GM21528 (cell line): ENCODE data around the gene SLC9A9.
"Not testable (repeated sequence)": the region's sequence is repeated elsewhere in the genome, so short reads cannot be mapped to it uniquely, and the experiment has no call there.

Source experiments
- ATAC-seq: cut with Tn5 transposase; IDR thresholded peaks from one replicate; pipeline ENCODE4 v1.9.1; 2021; ENCODE audit warnings: mild to moderate bottlenecking, moderate library complexity; ENCODE audit not compliant: unreplicated experiment, low FRiP score

Gene SLC9A9

GRCh38 chr3:143847787-143848631 lies at the start of gene SLC9A9:
Gene SLC9A9, minus strand, starts transcription at chr3:143848468. Its CDS starts 146 bp downstream, at chr3:143848322.
- ATAC-seq, result peak; percentile 91

DNA sequence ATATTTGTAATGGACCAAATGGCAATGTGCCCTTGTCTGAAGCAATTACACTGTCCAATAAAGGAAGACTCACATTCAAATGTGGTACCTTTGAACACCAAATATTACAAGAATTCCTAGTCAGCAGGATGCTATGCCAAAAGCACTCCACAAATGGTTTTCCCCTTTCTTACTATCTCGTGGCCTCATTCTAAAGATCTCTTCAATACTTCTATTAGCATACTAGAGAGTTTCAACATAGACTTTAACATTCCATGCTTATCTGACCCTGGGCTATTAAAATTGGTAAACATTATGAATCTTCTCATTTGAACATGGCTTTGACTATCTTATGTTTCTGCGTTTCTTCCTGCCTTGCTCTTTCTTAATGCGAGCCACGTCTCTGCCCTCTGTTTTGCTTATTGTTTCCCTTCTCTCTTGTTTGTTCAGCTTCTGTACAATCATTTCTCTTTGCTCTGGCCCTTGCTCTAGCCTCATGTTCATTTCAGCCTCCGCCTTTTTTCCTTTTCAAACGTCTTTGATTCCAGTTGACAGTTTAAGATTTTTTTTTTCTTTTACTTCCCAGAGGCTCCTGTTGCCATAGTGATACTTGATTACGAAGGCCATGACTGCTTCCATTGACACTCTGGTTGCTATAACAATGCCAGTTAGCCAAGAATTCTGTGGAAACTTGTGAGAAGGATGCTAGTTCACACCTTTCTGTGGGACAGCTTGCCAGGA lies 49.5 kb upstream of the SLC9A9 start:
- ATAC-seq, result no peak

GRCh38 chr3:143896486-143896885 lies 48.2 kb upstream of the SLC9A9 start:
- no peak for ATAC-seq

GRCh38 chr3:143895805-143896204 lies 47.5 kb upstream of the SLC9A9 start:
- ATAC-seq, result no peak

DNA sequence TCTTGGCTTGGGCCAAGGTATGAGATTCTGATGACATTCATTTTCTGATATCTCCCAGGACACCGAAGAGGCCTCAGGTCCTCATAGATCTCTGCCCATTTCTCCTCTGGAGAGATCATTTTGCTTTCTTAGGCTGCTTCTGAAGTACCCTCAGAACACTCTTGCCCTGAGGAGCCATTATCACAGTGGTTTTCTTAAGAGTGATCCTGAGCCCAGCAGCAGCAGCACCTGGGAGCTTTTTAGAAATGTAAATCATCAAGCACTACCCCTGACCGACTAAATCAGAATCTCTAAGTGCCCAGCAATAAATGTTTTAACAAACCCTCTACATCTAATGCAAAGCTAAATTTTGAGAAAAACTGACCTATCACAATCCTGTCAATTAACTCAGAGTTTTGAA lies 40.6 kb upstream of the SLC9A9 start:
- no peak for ATAC-seq

GRCh38 chr3:143888166-143888565 lies 39.9 kb upstream of the SLC9A9 start:
- no peak for ATAC-seq

DNA sequence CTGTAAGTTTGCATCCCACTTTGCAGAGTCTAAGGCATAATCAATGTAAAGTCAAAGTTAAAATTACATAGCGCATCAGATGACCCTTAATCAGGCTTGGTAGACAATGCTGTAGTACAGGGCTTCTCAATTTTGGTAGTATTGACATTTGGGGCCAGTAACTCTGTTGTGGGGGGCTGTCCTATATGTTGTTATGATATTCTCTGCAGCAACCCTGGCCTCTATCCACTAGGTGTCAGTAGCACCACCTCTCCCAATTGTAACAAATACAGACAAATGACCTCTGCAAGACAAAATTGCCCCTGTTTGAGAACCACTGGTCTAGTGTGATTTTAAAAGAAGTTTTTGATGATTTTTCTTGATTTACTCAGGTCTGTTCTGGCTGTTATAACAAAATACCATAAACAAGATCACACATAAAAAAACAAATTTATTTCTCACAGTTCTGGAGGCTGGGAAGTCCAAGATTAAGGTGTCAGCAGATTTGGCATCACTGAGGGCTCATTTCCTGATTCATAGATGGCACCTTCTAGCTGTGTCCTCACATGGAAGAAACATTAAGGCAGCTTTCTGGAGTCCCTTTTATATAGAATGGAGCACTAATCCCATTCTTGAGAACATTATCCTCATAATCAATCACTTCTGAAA lies 37.6 kb upstream of the SLC9A9 start:
- ATAC-seq, result peak; percentile 96

DNA sequence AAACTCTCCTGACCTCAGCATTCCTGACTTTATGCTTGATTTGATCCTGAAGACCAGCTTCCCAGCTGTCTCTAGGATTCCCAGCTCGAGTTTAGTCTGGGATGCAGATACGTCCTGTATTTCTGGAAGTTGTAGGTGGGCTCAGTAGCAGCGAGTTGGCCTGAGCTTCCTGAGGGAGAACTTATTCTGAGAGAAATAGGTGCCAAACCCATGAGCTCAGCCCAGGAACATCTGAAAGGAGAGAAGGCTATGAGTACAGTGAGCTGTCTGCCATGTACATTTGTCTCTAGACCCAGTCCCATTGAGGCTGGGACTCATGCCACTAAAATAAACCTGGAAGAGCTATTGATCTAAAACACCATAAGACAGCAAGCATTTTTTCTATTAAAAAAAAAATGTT lies 36.6 kb upstream of the SLC9A9 start:
- no peak for ATAC-seq

- no peak for ATAC-seq
These were observed 34.9 kb upstream of the SLC9A9 start for GRCh38 chr3:143883151-143883550.

GRCh38 chr3:143881095-143881494 lies 32.8 kb upstream of the SLC9A9 start:
- no peak for ATAC-seq

GRCh38 chr3:143875546-143875945 lies 27.3 kb upstream of the SLC9A9 start:
- ATAC-seq, result no peak

- ATAC-seq, result not testable (repeated sequence)
These were observed 25.3 kb upstream of the SLC9A9 start for GRCh38 chr3:143873553-143873952.

DNA sequence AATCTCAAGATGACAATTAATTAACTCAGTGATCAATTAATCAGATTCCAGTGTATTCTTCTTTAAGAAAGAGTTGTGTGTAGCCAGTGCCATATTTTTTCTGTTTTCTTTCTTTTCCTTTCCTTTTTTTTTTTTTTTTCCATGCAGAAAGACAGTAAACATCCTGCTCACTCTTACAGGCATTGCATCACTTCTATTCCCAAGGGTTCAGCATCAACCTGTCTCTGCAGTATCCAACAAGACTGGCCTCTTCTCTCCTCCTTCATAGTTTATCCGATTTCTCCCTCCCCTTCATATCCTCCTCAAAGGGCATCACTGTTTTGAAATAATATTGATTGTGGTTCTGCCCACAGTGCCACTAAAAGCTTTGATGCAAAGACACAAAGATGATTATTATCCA lies 17.0 kb upstream of the SLC9A9 start:
- no peak for ATAC-seq

DNA sequence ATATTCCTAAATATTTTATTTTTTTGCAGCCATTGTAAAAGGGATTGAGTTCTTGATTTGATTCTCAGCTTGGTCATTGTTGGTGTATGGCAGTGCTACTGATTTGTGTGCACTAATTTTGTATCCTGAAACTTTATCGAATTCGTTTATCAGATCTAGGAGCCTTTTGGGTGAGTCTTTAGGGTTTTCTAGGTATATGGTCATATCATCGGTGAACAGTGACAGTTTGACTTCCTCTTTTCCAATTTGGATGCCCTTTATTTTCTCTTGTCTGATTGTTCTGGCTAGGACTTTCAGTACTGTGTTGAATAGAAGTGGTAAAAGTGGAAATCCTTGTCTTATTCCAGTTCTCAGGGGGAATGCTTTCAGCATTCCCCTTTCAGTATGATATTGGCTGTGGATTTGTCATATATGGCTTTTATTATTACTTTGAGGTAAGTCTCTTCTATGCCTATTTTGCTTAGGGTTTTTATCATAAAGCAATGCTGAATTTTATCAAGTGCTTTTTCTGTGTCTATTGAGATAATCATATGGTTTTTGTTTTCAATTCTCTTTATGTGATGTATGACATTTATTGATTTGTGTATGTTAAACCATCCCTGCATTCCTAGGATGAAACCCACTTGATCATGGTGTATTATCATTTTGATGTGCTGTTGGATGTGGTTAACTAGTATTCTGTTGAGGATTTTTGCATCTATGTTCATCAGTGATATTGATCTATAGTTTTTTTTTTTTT lies 11.4 kb upstream of the SLC9A9 start:
- ATAC-seq, result no peak

DNA sequence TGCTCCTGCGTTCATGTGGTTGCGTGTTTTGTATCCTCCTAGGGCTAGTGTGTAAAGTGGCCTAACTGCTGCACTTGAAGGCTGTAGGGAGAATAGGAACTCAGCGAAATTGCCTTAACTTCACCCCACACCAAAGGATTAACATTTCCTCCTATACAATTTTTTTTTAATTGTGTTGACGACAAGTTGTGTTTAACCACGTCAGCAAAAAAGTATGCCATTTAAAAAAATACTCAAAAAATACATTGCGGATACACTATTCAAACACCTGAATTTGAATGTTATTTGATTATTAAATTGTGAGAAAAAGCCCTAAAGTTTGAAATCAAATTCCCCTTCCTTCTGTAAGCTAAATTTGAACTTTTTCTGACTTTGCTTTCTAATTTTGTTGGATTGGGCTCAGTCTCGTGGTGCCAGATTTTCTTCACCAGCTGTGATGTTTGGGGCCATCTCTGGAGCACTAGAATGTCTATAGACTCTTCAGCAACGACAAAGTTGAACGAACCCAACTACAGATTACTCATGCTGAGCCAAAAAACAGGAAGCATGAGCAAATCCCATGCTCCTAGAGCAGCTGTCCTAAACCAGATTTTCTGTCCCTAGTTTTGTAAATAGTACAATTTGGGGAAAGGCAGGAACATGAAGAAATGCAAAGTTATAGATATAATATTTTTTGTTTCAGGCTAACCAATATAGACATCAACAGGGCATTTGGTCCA lies 8.1 kb upstream of the SLC9A9 start:
- no peak for ATAC-seq

DNA sequence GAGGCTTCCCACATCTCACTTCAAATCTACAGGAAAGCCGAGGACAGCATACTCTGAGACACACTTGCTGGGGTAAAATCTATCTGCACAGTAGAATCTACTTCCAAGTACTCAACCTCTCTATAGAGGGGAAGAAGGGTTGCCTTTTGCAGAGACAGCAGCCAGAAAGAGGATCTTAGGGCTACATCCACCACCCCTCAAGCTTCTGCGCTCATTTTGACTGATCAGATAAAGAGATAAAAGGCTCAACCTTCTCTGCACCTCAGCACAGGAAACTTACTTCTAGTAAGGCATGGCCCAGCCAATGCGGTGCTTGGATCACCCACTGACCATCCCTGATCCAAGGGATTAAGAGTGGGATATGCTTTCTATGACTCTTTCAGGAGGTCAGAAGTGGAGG lies 6.9 kb upstream of the SLC9A9 start:
- ATAC-seq, result no peak

DNA sequence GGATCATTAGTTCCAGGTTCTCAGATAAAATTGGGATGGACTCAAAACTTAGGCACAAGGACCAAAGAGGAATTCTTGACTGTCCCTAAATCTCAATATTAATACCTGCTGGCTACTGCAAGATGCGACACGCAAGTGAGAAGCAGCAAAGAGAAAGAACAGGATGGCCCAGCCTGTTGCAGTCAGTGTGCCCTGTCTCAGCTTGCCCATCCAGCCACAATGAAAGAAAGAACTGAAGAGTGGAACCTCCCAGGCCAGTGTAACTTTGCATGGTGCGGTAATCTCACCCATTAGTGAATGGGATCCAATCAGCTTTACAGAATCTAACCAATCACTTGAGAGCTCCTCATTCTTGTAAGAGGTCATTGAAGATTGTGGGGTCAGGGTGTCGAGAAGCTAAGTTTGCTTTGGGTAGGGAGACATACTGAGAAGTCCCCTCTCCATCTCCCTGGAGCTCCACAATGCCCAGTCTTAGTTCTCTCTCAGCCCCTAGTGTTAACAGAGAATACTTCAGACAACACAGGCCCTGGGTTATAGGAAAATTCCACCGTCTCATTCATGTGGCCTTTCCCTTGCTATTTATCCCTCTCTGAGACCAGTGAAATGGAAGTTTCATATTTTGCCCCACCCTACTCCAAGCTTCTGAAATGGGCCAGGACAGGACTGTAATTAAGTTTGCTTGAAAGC lies 3.2 kb upstream of the SLC9A9 start:
- ATAC-seq, result no peak

DNA sequence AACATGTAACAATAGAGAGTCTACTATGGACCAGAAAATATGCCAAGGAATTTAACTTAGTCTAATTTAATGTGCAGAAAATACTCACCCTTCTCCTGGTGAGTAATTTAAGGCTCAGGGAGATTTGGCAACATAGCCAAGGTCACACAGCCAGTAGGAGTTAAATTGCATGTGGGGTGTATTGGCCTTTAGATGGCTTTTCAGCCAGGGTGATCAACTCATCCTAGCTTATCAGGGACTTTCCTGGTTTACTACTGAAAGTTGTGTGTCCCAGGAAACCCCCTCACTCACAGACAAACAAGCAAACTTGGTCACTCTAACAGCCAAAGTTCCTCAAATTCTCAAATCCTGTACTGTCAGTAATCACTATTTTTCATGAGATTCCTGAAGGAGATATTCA lies 2.6 kb upstream of the SLC9A9 start:
- no peak for ATAC-seq

DNA sequence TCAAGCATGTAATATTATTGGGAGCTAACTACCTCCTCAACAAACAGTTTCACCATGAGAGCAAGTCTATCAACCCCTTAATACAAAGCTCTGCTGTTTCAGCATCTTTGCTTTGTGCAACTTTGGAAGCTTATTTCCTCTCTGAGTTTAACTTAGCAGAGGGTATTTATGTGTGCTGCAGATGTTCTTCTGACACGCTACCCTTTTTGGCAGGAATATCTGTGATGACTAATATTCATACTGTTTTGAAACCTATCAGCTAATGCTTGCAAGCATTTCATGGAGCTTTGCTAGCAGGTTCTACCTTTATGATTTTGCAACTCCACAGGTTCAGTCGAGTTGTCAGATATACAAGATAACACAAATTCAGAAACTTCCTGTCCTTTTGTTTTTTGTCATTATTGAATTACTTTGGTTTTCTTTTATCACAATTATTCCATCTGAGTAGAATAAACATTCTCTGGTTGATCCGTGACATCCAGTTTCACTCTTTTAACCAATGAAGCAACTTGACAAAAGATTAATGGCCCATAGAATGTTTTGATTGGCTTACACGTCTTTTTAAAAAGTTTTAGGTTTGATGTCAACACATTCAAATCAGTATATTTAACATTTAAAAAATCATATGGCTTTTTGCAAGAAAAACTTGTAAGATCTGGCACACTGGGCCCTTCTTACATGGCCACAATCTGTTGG lies 1.7 kb upstream of the SLC9A9 start:
- ATAC-seq, result peak; percentile 48
